Smooth muscle cell (in vitro differentiated cells): Measurements from ENCODE around the gene KRT31. TPM values are rescaled to one million over a fixed set of nuclear protein-coding genes. Genes with fewer than 3 reads are reported as not detected.

Experiments
- DNase-seq: peaks from one replicate; lab custom pipeline; 2025; ENCODE audit not compliant: unreplicated experiment; lab: John Stamatoyannopoulos, UW
- H2AFZ ChIP-seq: fragments of 200-600 bp; sonication (generic); 2 replicates; pipeline ENCODE4 v1.6.0; 2016; ENCODE audit warnings: antibody characterized with exemption, low read depth, mild to moderate bottlenecking
- H3F3A ChIP-seq: fragments of 200-600 bp; sonication (generic); 2 replicates; pipeline ENCODE4 v1.6.0; 2017; ENCODE audit warnings: antibody characterized with exemption, low read depth
- H3K27ac ChIP-seq: fragments of 200-600 bp; sonication (generic); 2 replicates; pipeline ENCODE4 v1.5.1; 2016; ENCODE audit warnings: low read depth, mild to moderate bottlenecking
- H3K27me3 ChIP-seq: fragments of 200-600 bp; sonication (generic); 2 replicates; pipeline ENCODE4 v1.6.1; 2016; ENCODE audit warnings: low read depth, mild to moderate bottlenecking
- H3K36me3 ChIP-seq: fragments of 200-600 bp; sonication (generic); 2 replicates; pipeline ENCODE4 v1.5.1; 2016; ENCODE audit warnings: low read depth
- H3K4me1 ChIP-seq: fragments of 200-600 bp; sonication (generic); 2 replicates; pipeline ENCODE4 v1.5.1; 2016; ENCODE audit warnings: low read depth
- H3K4me2 ChIP-seq: fragments of 200-600 bp; sonication (generic); 2 replicates; pipeline ENCODE4 v1.6.0; 2016; ENCODE audit warnings: mild to moderate bottlenecking
- H3K4me3 ChIP-seq: fragments of 200-600 bp; sonication (generic); 2 replicates; pipeline ENCODE4 v1.5.1; 2016; ENCODE audit warnings: mild to moderate bottlenecking
- H3K79me2 ChIP-seq: fragments of 200-600 bp; sonication (generic); 2 replicates; pipeline ENCODE4 v1.6.0; 2016; ENCODE audit warnings: low read depth, mild to moderate bottlenecking
- H3K9ac ChIP-seq: fragments of 200-600 bp; sonication (generic); 2 replicates; pipeline ENCODE4 v1.6.0; 2016; ENCODE audit warnings: low read depth
- H3K9me3 ChIP-seq: fragments of 200-600 bp; sonication (generic); replicated peaks from 2 replicates; pipeline ENCODE4 v1.5.1; 2016; ENCODE audit warnings: low read depth
- H4K20me1 ChIP-seq: fragments of 200-600 bp; sonication (generic); 2 replicates; pipeline ENCODE4 v1.6.0; 2016; ENCODE audit warnings: low read depth
- WGBS: methylation state at CpG from one replicate; pipeline ENCODE4 v1.1.7; 2016; ENCODE audit warnings: low lambda C conversion rate; 5-methylcytosine and 5-hydroxymethylcytosine counted together
- polyA plus RNA-seq: library from polyadenylated mRNA; unstranded; fragments of >200 nt; fragmentation: Nextera tagmentation; extraction: Ambion mirVana; gene quantifications from 2 replicates; pipeline ENCODE4 v1.2.1, GENCODE V29; 2016
- total RNA-seq: library from RNA; depleted of rRNA; stranded (reverse); fragments of >200 nt; gene quantifications from 2 replicates; pipeline ENCODE4 v1.2.3, GENCODE V29; 2014
- TF ChIP-seq, protein P1 (sequence below): fragments of 200-600 bp; sonication (generic); IDR thresholded peaks from 2 replicates; pipeline ENCODE4 v1.5.1; 2017; ENCODE audit warnings: borderline replicate concordance, mild to moderate bottlenecking, antibody characterized with exemption; ENCODE audit not compliant: insufficient read depth, poor library complexity, severe bottlenecking

Gene KRT31
- total and polyA plus RNA-seq, 2 experiments from 2014 or later, result not detected

DNA sequence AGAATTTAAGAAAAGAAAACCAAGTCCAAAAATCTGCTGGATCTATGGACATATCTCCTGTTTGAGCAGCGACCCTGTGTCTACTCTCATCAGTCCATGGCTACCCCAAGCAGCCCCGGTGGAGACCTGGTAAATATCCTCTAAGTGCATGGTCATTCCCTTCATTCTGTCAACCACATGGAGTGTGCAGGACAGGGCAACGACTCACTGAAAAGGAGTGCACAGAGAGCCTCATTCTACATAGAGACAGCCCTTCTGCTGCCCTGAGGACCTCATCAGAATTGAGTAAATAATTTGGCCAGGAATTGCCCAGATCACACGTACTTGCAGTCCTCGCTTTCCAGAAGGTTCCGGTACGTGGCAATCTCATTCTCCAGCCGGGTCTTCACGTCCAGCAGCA, 40.4 kb upstream of the KRT31 start:
- no peak for DNase-seq
- Histone ChIP-seq H3K27ac (no peak overlapping the region), H3K79me2 (no peaks in the 10 kb centered on the region), H3K27me3 (no peaks in the 10 kb centered on the region), H2AFZ (no peak overlapping the region), H3K9me3 (no peaks in the 10 kb centered on the region), H3K9ac (no peak overlapping the region), H3K4me2 (no peak overlapping the region), H3F3A (no peaks in the 10 kb centered on the region), H3K4me3 (no peak overlapping the region), H3K36me3 (no peaks in the 10 kb centered on the region), H4K20me1 (no peaks in the 10 kb centered on the region), H3K4me1 (no peaks in the 10 kb centered on the region)
- TF ChIP-seq, protein P1, sequence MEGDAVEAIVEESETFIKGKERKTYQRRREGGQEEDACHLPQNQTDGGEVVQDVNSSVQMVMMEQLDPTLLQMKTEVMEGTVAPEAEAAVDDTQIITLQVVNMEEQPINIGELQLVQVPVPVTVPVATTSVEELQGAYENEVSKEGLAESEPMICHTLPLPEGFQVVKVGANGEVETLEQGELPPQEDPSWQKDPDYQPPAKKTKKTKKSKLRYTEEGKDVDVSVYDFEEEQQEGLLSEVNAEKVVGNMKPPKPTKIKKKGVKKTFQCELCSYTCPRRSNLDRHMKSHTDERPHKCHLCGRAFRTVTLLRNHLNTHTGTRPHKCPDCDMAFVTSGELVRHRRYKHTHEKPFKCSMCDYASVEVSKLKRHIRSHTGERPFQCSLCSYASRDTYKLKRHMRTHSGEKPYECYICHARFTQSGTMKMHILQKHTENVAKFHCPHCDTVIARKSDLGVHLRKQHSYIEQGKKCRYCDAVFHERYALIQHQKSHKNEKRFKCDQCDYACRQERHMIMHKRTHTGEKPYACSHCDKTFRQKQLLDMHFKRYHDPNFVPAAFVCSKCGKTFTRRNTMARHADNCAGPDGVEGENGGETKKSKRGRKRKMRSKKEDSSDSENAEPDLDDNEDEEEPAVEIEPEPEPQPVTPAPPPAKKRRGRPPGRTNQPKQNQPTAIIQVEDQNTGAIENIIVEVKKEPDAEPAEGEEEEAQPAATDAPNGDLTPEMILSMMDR, result no peak
- 86% methylated on average over 9 of the region's 9 CpGs for WGBS

GRCh38 chr17:41437254-41437653, 39.8 kb upstream of the KRT31 start:
- Histone ChIP-seq H3K4me2 (no peak overlapping the region), H3K27ac (no peak overlapping the region), H3K79me2 (no peaks in the 10 kb centered on the region), H3F3A (no peaks in the 10 kb centered on the region), H3K4me1 (no peaks in the 10 kb centered on the region), H3K9ac (no peak overlapping the region), H3K4me3 (no peak overlapping the region), H3K27me3 (no peaks in the 10 kb centered on the region), H3K36me3 (no peaks in the 10 kb centered on the region), H2AFZ (no peak overlapping the region), H4K20me1 (no peaks in the 10 kb centered on the region), H3K9me3 (no peaks in the 10 kb centered on the region)
- WGBS, result 93% methylated on average over 7 of the region's 7 CpGs
- TF ChIP-seq, protein P1, result no peak
- DNase-seq, result no peak

- WGBS, result 81% methylated on average over 5 of the region's 5 CpGs
- Histone ChIP-seq H3K36me3 (no peaks in the 10 kb centered on the region), H3K27ac (no peak overlapping the region), H3K27me3 (no peaks in the 10 kb centered on the region), H4K20me1 (no peaks in the 10 kb centered on the region), H3K4me1 (no peaks in the 10 kb centered on the region), H3F3A (no peaks in the 10 kb centered on the region), H3K4me2 (no peak overlapping the region), H3K9me3 (no peaks in the 10 kb centered on the region), H3K4me3 (no peak overlapping the region), H3K79me2 (no peaks in the 10 kb centered on the region), H3K9ac (no peak overlapping the region), H2AFZ (no peak overlapping the region)
- TF ChIP-seq, protein P1, result no peak
- no peak for DNase-seq
Observed at GRCh38 chr17:41434415-41434814, 37.0 kb upstream of the KRT31 start.

DNA sequence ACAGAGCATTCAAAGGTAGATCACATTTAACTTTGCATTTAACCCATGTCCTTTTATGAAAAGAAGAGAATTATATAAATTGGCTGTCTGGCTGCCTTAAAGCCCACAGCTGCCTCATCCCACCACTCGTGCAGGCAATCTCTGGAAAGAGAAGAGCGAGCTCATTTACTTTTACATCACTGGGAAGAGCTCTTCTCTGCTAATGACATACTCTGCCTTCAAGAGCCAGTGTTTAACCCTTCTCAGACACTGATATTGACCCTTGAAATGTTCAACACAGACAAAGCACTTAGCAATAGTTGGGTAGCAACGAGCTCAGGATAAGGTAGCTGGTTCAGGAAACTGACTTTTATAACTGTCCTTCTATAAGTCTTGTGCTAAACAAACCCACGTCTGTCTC, 36.6 kb upstream of the KRT31 start:
- H3K9ac ChIP-seq, result no peak overlapping the region
- H3K79me2 ChIP-seq, result no peaks in the 10 kb centered on the region
- H3K36me3 ChIP-seq, result no peaks in the 10 kb centered on the region
- no peak overlapping the region for H3K4me2 ChIP-seq
- H3K27ac ChIP-seq, result no peak overlapping the region
- no peaks in the 10 kb centered on the region for H3K27me3 ChIP-seq
- TF ChIP-seq, protein P1, result no peak
- H2AFZ ChIP-seq, result no peak overlapping the region
- no peaks in the 10 kb centered on the region for H3F3A ChIP-seq
- DNase-seq, result no peak
- WGBS, result 60% methylated on average over 4 of the region's 4 CpGs
- H4K20me1 ChIP-seq, result no peaks in the 10 kb centered on the region
- H3K9me3 ChIP-seq, result no peaks in the 10 kb centered on the region
- H3K4me3 ChIP-seq, result no peak overlapping the region
- H3K4me1 ChIP-seq, result no peaks in the 10 kb centered on the region
